GM18858 (cell line): ENCODE measurements around the gene TUBA1A.
"Not testable (repeated sequence)": the region's sequence is repeated elsewhere in the genome, so short reads cannot be mapped to it uniquely, and the experiment has no call there.

ENCODE experiments used
- ATAC-seq: cut with Tn5 transposase; IDR thresholded peaks from one replicate; pipeline ENCODE4 v1.9.1; 2021; ENCODE audit not compliant: unreplicated experiment

Gene TUBA1A

GRCh38 chr12:49188916-49189367 lies at the start of gene TUBA1A:
Gene TUBA1A (minus strand): TSS chr12:49189080. CDS start chr12:49188979, 101 bp downstream.
- peak; percentile 80 for ATAC-seq

GRCh38 chr12:49236423-49236822 lies 47.5 kb upstream of the TUBA1A start:
- no peak for ATAC-seq

GRCh38 chr12:49233842-49234526 lies 45.1 kb upstream of the TUBA1A start:
- ATAC-seq, result no peak

GRCh38 chr12:49232940-49233841 lies 44.3 kb upstream of the TUBA1A start:
- no peak for ATAC-seq

GRCh38 chr12:49231878-49232655 lies 43.2 kb upstream of the TUBA1A start:
- no peak for ATAC-seq

- ATAC-seq, result no peak
These were observed 41.9 kb upstream of the TUBA1A start for GRCh38 chr12:49230805-49231194.

- ATAC-seq, result no peak
These were observed 41.4 kb upstream of the TUBA1A start for GRCh38 chr12:49230176-49230804.

GRCh38 chr12:49228653-49229052 lies 39.8 kb upstream of the TUBA1A start:
- no peak for ATAC-seq

GRCh38 chr12:49227713-49228112 lies 38.8 kb upstream of the TUBA1A start:
- no peak for ATAC-seq

- ATAC-seq, result no peak
These were observed 36.8 kb upstream of the TUBA1A start for GRCh38 chr12:49225576-49226166.

- ATAC-seq, result no peak
These were observed 34.9 kb upstream of the TUBA1A start for GRCh38 chr12:49223590-49224369.

GRCh38 chr12:49223122-49223521 lies 34.2 kb upstream of the TUBA1A start:
- no peak for ATAC-seq

- no peak for ATAC-seq
These were observed 32.1 kb upstream of the TUBA1A start for GRCh38 chr12:49220972-49221371.

GRCh38 chr12:49219417-49220026 lies 30.6 kb upstream of the TUBA1A start:
- ATAC-seq, result no peak

- ATAC-seq, result no peak
These were observed 23.7 kb upstream of the TUBA1A start for GRCh38 chr12:49212572-49212971.

GRCh38 chr12:49210703-49211102 lies 21.8 kb upstream of the TUBA1A start:
- ATAC-seq, result not testable (repeated sequence)

GRCh38 chr12:49208676-49209075 lies 19.8 kb upstream of the TUBA1A start:
- ATAC-seq, result no peak

GRCh38 chr12:49208146-49208545 lies 19.3 kb upstream of the TUBA1A start:
- ATAC-seq, result no peak

- no peak for ATAC-seq
These were observed 17.5 kb upstream of the TUBA1A start for GRCh38 chr12:49206389-49206788.
